MV-4-11 (cell line): Measurements from ENCODE around the gene SPEF1.

Source experiments
- DNase-seq: peaks from one replicate; lab custom pipeline; 2025; lab: John Stamatoyannopoulos, UW

SPEF1 gene

GRCh38 chr20:3747471-3747870, 33.8 kb downstream of the SPEF1 start:
- DNase-seq, result no peak

- DNase-seq, result no peak
Observed at GRCh38 chr20:3745686-3746173, 35.5 kb downstream of the SPEF1 start.

GRCh38 chr20:3744806-3745685, 36.2 kb downstream of the SPEF1 start:
- peak; percentile 74 for DNase-seq

GRCh38 chr20:3744037-3744436, 37.2 kb downstream of the SPEF1 start:
- no peak for DNase-seq

- DNase-seq, result no peak
Observed at GRCh38 chr20:3743251-3743650, 38.0 kb downstream of the SPEF1 start.

GRCh38 chr20:3741836-3742458, 39.3 kb downstream of the SPEF1 start:
- no peak for DNase-seq

- DNase-seq, result no peak
Observed at GRCh38 chr20:3740615-3741301, 40.5 kb downstream of the SPEF1 start.

GRCh38 chr20:3739926-3740451, 41.3 kb downstream of the SPEF1 start:
- no peak for DNase-seq

- no peak for DNase-seq
Observed at GRCh38 chr20:3739054-3739925, 42.0 kb downstream of the SPEF1 start.

- DNase-seq, result no peak
Observed at GRCh38 chr20:3738111-3739053, 42.9 kb downstream of the SPEF1 start.

- no peak for DNase-seq
Observed at GRCh38 chr20:3735768-3736167, 45.5 kb downstream of the SPEF1 start.

- DNase-seq, result no peak
Observed at GRCh38 chr20:3734111-3734843, 47.0 kb downstream of the SPEF1 start.

GRCh38 chr20:3733119-3733995, 47.9 kb downstream of the SPEF1 start:
- DNase-seq, result no peak

- no peak for DNase-seq
Observed at GRCh38 chr20:3732327-3733118, 48.7 kb downstream of the SPEF1 start, which contains the start of gene HSPA12B. Gene HSPA12B (plus strand): TSS chr20:3732685. CDS start chr20:3738675, 5,990 bp downstream.

GRCh38 chr20:3731944-3732326, 49.3 kb downstream of the SPEF1 start:
- DNase-seq, result no peak

GRCh38 chr20:3730803-3731672, 50.2 kb downstream of the SPEF1 start:
- no peak for DNase-seq
